ENCODE results near the gene IGF2BP1.

DNA sequence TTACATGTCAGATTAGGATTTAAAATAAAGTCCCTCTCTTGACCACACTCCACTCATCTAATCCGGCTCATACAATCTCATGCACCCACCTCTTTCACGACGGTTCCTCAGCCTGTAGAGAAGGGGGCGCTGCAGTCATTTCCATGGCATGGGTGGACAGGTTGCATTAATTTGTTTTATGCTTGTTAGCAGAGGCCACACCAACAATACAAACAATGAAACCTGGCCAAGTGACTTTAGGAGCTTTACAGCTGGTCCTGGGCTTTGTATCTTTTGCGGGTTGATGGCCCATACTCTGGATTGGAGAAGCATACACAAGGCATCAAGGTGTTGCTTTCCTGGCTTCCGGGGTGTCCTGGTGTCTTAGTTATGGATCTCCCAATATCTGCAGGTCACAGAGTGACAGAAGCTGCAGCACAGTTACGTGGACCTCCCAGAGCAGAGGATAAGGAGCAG, 42.9 kb upstream of the IGF2BP1 start:
- TF ChIP-seq CTCF (IDR thresholded peaks at IDR 0.05; ENCODE audit: insufficient read depth, low read length): no peak
- no peak for TF ChIP-seq POLR2AphosphoS5 (IDR thresholded peaks at IDR 0.05; ENCODE audit: low read depth)
- no peak for TF ChIP-seq REST (IDR thresholded peaks at IDR 0.05; ENCODE audit: insufficient replicate concordance, low read depth)

Data from HL-60 (cell line).